Breast epithelium (tissue), 4 donors: ENCODE measurements around the gene ARL5C. TPM values are rescaled to one million over a fixed set of nuclear protein-coding genes. Genes with fewer than 3 reads are reported as not detected.
A peak's percentile ranks its signal among the peaks of the same experiment; 100 is the strongest.

Experiments
- DNase-seq, 2 donors: peaks; one replicate each; pipeline ENCODE4 v3.0.0-alpha.2; 2019; ENCODE audit warnings: low spot score in 2 of 2
- H3K27ac ChIP-seq, 2 donors: fragments of 200-600 bp; sonication (generic) in 1 of 2; one replicate each; pipeline ENCODE4 v1.5.1; 2016 to 2019; ENCODE audit warnings: mild to moderate bottlenecking in 1 of 2
- H3K27me3 ChIP-seq, 2 donors: fragments of 200-600 bp; sonication (generic) in 1 of 2; one replicate each; pipeline versions ENCODE4 v1.5.1 to v1.6.0; 2017 to 2019; ENCODE audit warnings: control low read depth in 1 of 2, mild to moderate bottlenecking in 1 of 2
- H3K36me3 ChIP-seq: fragments of 200-600 bp; one replicate; pipeline ENCODE4 v1.5.1; 2019
- H3K4me1 ChIP-seq, 2 donors: fragments of 200-600 bp; sonication (generic); one replicate each; pipeline ENCODE4 v1.5.1; 2016 to 2019; ENCODE audit warnings: control low read depth in 1 of 2
- H3K4me3 ChIP-seq, 3 donors: fragments of 200-600 bp; sonication (generic); 1 replicate in 2 of 3; 2 replicates in 1 of 3; pipeline ENCODE4 v1.5.1; 2016 to 2019; ENCODE audit warnings: mild to moderate bottlenecking in 3 of 3, moderate library complexity in 2 of 3
- H3K9me3 ChIP-seq, 2 donors: fragments of 200-600 bp; sonication (generic) in 1 of 2; one replicate each; pipeline ENCODE4 v1.5.1; 2016 to 2019; ENCODE audit warnings: control low read depth in 1 of 2
- CTCF ChIP-seq, 3 donors: fragments of 450-650 bp; IDR thresholded peaks; one replicate each; pipeline ENCODE4 v1.5.1; 2016 to 2017; ENCODE audit warnings: antibody characterized with exemption in 3 of 3, mild to moderate bottlenecking in 3 of 3, moderate library complexity in 3 of 3
- POLR2A ChIP-seq: fragments of 450-650 bp; IDR thresholded peaks from one replicate; pipeline ENCODE4 v1.6.1; 2016; ENCODE audit warnings: antibody characterized with exemption, mild to moderate bottlenecking, moderate library complexity
- POLR2AphosphoS5 ChIP-seq, 3 donors: sonication (generic); formaldehyde crosslinking; IDR thresholded peaks; one replicate each; pipeline ENCODE4 v1.6.1; 2017; ENCODE audit warnings: antibody characterized with exemption in 3 of 3
- intact Hi-C: fragments of 100-400 bp; cut with DNase I; formaldehyde crosslinking; loops from one replicate; pipeline ENCODE4 v1.15.1; 2023; ENCODE audit warnings: low total_unique reads
- total RNA-seq, 3 donors: library from RNA; depleted of rRNA; stranded (reverse); fragments of >200 nt; gene quantifications; one replicate each; pipeline ENCODE4 v1.1.0, GENCODE V29; 2016

The ARL5C gene
- total RNA-seq, 3 donors from 2014 or later = not detected

DNA sequence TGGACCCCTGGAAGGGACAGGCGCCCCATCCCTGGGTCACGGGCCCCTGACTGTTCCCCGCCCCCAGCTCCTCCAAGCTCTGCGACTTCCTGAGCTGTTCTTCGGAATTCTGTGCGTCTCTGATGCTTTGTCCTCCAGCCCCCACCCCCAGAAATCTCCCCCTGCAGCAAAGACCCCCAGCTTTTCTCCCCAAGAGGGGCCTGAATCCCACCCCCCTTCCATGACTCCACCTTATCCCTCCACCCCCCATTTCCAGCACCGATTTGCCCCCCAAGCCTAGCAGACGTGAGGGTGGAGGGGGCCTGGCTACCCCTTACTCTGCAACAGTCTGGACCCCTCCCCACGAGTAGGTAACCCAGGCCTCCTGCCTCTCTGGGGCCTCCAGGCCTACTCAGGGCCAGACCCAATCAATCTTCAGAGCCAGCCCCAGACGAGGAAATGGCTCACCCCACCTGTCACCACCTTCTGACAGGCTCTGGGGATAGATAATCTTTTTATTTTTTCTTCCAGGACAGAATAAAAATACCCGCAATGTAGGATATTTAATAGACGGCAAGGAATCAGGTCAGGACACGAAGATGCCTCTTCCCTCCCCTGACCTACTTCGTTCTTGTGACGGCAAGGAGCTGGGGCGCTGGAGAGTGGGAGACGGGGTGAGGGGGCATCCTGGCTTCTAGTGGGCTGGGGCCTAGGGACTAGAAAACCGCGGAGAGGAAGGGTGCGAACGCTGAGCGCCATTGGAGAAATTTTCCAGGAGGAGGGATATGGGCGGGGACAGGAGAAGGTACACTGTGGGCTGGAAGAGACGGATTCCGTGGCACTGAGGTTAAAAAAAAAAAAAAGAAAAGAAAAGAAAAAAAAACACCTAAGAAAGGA lies 13.8 kb downstream of the ARL5C start:
- intact Hi-C loops = loop anchor here (5.0 kb wide), 1 partner anchor 170 kb away; no protein-coding TSS in a partner anchor
- H3K27me3 ChIP-seq = no peaks in the 10 kb centered on the region
- H3K36me3 ChIP-seq = no peaks in the 10 kb centered on the region
- H3K27ac ChIP-seq = peak overlapping the region; percentile 96 to 99
- H3K4me3 ChIP-seq = peak overlapping the region; percentile 77 to 96 (median 88)
- no peaks in the 10 kb centered on the region for H3K9me3 ChIP-seq
- TF ChIP-seq POLR2A = no peak
- TF ChIP-seq POLR2AphosphoS5 (IDR thresholded peaks at IDR 0.05) = no peak
- no peak for TF ChIP-seq CTCF (IDR thresholded peaks at IDR 0.05)
- H3K4me1 ChIP-seq = peaks cover 0 to 4% of the 10 kb centered on the region in 2 donors
- DNase-seq = no peak

DNA sequence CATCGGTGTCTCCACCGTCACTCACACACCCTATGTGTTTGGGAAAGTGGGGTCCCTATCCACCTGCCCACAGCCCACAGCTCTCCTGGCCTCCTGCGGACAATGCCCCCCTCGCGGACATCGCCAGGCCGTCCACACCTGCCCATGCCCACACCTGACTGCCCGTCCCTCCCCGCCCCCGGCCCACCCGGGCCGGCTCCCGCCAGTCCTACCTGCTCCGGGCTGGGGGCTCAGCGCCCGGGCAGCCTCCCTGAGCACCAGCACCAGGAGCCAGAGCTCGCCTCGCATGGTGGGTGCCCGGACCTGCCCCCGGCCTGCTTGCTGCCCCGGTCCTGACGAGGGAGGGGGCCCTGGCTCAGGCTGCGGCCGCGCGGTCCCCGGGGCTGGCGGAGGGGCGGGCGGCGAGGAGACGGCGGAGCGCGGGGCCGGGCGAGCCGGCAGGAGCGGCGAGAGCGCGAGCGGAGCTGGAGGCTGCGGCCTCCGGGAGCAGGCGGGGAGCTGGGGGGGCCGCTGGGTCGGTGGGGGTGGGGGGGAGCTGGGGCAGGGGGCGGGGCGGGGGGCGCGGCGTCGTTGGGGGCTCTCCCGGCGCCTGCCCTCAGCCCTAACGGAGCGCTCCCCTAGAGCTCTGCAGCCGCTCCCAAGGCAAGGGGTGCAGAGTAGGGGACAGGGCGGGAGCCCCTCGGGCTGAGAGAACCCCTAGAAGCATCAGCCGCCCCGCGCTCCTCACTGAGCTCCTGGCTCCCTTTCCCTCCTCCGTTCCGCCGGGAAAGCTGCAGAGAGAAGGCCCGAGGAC lies 14.6 kb downstream of the ARL5C start, which contains the start of gene PLXDC1:
Gene PLXDC1, minus strand, starts transcription at position 488 of the 793 bp plus-strand sequence. Its CDS starts 200 bp downstream, at position 288.
- Histone ChIP-seq H3K9me3 (no peaks in the 10 kb centered on the region), H3K36me3 (no peaks in the 10 kb centered on the region), H3K4me3 (peak within 1 kb of the TSS; percentile 77 to 96 (median 88)), H3K4me1 (peaks cover 0 to 4% of the 10 kb centered on the region in 2 donors), H3K27ac (peak within 1 kb of the TSS; percentile 96 to 99), H3K27me3 (no peaks in the 10 kb centered on the region)
- no peak for TF ChIP-seq POLR2AphosphoS5 (IDR thresholded peaks at IDR 0.05)
- TF ChIP-seq CTCF (IDR thresholded peaks at IDR 0.05) = no peak
- TF ChIP-seq POLR2A = no peak
- no peak for DNase-seq
- intact Hi-C loops = loop anchor here (5.0 kb wide), 1 partner anchor 169 kb away; no protein-coding TSS in a partner anchor

DNA sequence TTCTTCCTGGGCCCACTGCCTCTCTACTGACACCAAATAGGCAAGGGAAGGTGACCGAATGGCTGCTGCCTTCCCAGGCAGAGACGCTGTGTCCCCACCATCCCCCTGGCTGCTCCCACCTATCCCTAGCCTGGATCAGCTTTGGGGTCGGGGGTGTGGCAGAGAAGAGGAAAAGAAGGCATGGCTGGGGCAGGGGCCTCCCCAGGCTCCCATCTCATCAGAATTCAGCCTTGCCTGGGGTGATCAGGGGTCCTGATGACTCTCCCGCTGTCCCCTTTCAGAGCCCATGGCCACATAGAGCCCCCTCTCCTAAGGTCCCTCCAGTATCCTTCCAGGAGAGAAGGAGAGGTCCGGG lies 15.2 kb downstream of the ARL5C start:
- no peaks in the 10 kb centered on the region for H3K9me3 ChIP-seq
- peaks cover 0 to 4% of the 10 kb centered on the region in 2 donors for H3K4me1 ChIP-seq
- H3K4me3 ChIP-seq = peak overlapping the region; percentile 48 to 96 (median 88)
- no peak for DNase-seq
- no peaks in the 10 kb centered on the region for H3K36me3 ChIP-seq
- TF ChIP-seq POLR2A (no peak), CTCF (IDR thresholded peaks at IDR 0.05) (no peak), POLR2AphosphoS5 (IDR thresholded peaks at IDR 0.05) (no peak)
- no peaks in the 10 kb centered on the region for H3K27me3 ChIP-seq
- intact Hi-C loops = loop anchor here (5.0 kb wide), 1 partner anchor 168 kb away; no protein-coding TSS in a partner anchor
- peak overlapping the region; percentile 96 to 99 for H3K27ac ChIP-seq

- intact Hi-C loops = loop anchor here (5.0 kb wide), 1 partner anchor 168 kb away; no protein-coding TSS in a partner anchor
- H3K4me1 ChIP-seq = peaks cover 0 to 4% of the 10 kb centered on the region in 2 donors
- H3K4me3 ChIP-seq = peak overlapping the region in 2 of 3 donors; percentile 88 to 96
- no peaks in the 10 kb centered on the region for H3K27me3 ChIP-seq
- peak overlapping the region; percentile 96 to 99 for H3K27ac ChIP-seq
- no peak for DNase-seq
- H3K9me3 ChIP-seq = no peaks in the 10 kb centered on the region
- no peak for TF ChIP-seq CTCF (IDR thresholded peaks at IDR 0.05)
- TF ChIP-seq POLR2AphosphoS5 (IDR thresholded peaks at IDR 0.05) = no peak
- no peak for TF ChIP-seq POLR2A
- H3K36me3 ChIP-seq = no peaks in the 10 kb centered on the region
These were observed 15.8 kb downstream of the ARL5C start for GRCh38 chr17:39150104-39150634.
